CD14-positive monocyte (primary cell): ENCODE data around the gene ZGPAT. TPM values are rescaled to one million over a fixed set of nuclear protein-coding genes. Genes with fewer than 3 reads are reported as not detected.

Experiments used
- DNase-seq, 3 donors: peaks; one replicate each; pipeline ENCODE4 v3.0.0-alpha.2; 2011 to 2022
- H2AFZ ChIP-seq: 2 replicates; pipeline ENCODE4 v1.6.0; 2012; ENCODE audit warnings: mild to moderate bottlenecking, low read depth, low read length, inconsistent platforms; ENCODE audit not compliant: insufficient read depth, poor library complexity, severe bottlenecking
- H3K27ac ChIP-seq, 2 donors: 1 replicate in 1 of 2; 2 replicates in 1 of 2; pipeline ENCODE4 v1.5.1; 2012 to 2013; ENCODE audit warnings: low read length in 2 of 2, control low read depth in 1 of 2, inconsistent platforms in 1 of 2, low read depth in 1 of 2, mild to moderate bottlenecking in 1 of 2
- H3K27me3 ChIP-seq, 2 donors: one replicate each; pipeline versions ENCODE4 v1.6.0 to v1.6.1; 2011 to 2013; ENCODE audit warnings: low read length in 2 of 2; ENCODE audit not compliant: control insufficient read depth in 2 of 2, insufficient read depth in 2 of 2
- H3K36me3 ChIP-seq, 2 donors: replicated peaks in 1 of 2; 1 replicate in 1 of 2; 2 replicates in 1 of 2; pipeline versions ENCODE4 v1.5.1 to v1.6.1; 2012 to 2013; ENCODE audit warnings: low read length in 2 of 2, control low read depth in 1 of 2, inconsistent platforms in 1 of 2, mild to moderate bottlenecking in 1 of 2; ENCODE audit not compliant: insufficient read depth in 2 of 2, control insufficient read depth in 1 of 2
- H3K4me1 ChIP-seq, 2 donors: 1 replicate in 1 of 2; 2 replicates in 1 of 2; pipeline versions ENCODE4 v1.5.1 to v1.6.1; 2012 to 2013; ENCODE audit warnings: low read length in 2 of 2, control low read depth in 1 of 2, inconsistent platforms in 1 of 2, mild to moderate bottlenecking in 1 of 2, moderate library complexity in 1 of 2; ENCODE audit not compliant: insufficient read depth in 2 of 2, control insufficient read depth in 1 of 2
- H3K4me2 ChIP-seq: replicated peaks from 2 replicates; pipeline ENCODE3; 2012; ENCODE audit warnings: low read length, moderate library complexity, mild to moderate bottlenecking; ENCODE audit not compliant: poor library complexity, severe bottlenecking; ENCODE audit errors: extremely low read depth
- H3K4me3 ChIP-seq, 3 experiments: fragments of 200-600 bp in 1 of 3; sonication (generic) in 1 of 3; replicated peaks in 1 of 3; 1 replicate in 2 of 3; 2 replicates in 1 of 3; pipeline ENCODE4 v1.5.1; 2011 to 2013; ENCODE audit warnings: low read length in 3 of 3, mild to moderate bottlenecking in 3 of 3, control low read depth in 2 of 3, low read depth in 2 of 3, inconsistent platforms in 1 of 3, moderate library complexity in 1 of 3
- H3K79me2 ChIP-seq: 2 replicates; pipeline ENCODE4 v1.6.0; 2012; ENCODE audit warnings: mild to moderate bottlenecking, control low read depth, inconsistent platforms, low read length, moderate library complexity; ENCODE audit not compliant: insufficient read depth
- H3K9ac ChIP-seq: 2 replicates; pipeline ENCODE4 v1.6.0; 2017; ENCODE audit warnings: low read length, mild to moderate bottlenecking; ENCODE audit not compliant: insufficient read depth, poor library complexity, severe bottlenecking
- H3K9me3 ChIP-seq, 2 donors: replicated peaks in 1 of 2; 1 replicate in 1 of 2; 2 replicates in 1 of 2; pipeline versions ENCODE4 v1.5.1 to v1.6.1; 2012 to 2013; ENCODE audit warnings: low read length in 2 of 2, control low read depth in 1 of 2; ENCODE audit not compliant: control insufficient read depth in 1 of 2, insufficient read depth in 1 of 2
- H4K20me1 ChIP-seq: 2 replicates; pipeline ENCODE4 v1.6.0; 2012; ENCODE audit warnings: mild to moderate bottlenecking, low read length, control low read depth, moderate library complexity; ENCODE audit not compliant: insufficient read depth
- H3K27ac Mint-ChIP-seq, 7 donors: one replicate each; pipeline ENCODE4 v1.8.0; 2020; ENCODE audit warnings: mild to moderate bottlenecking in 7 of 7, mixed read lengths in 7 of 7, moderate library complexity in 6 of 7, inconsistent platforms in 2 of 7
- H3K27me3 Mint-ChIP-seq, 3 donors: one replicate each; pipeline ENCODE4 v1.8.0; 2021 to 2022; ENCODE audit warnings: low read depth in 3 of 3, mild to moderate bottlenecking in 3 of 3, mixed read lengths in 3 of 3, moderate library complexity in 3 of 3, inconsistent platforms in 1 of 3
- H3K36me3 Mint-ChIP-seq, 2 donors: one replicate each; pipeline ENCODE4 v1.8.0; 2020; ENCODE audit warnings: mixed read lengths in 2 of 2, inconsistent platforms in 1 of 2, mild to moderate bottlenecking in 1 of 2
- H3K4me1 Mint-ChIP-seq: one replicate; pipeline ENCODE4 v1.8.0; 2020; ENCODE audit warnings: mild to moderate bottlenecking, mixed read lengths
- H3K4me3 Mint-ChIP-seq, 2 donors: one replicate each; pipeline ENCODE4 v1.8.0; 2020; ENCODE audit warnings: mild to moderate bottlenecking in 2 of 2, mixed read lengths in 2 of 2, moderate library complexity in 1 of 2
- H3K9me3 Mint-ChIP-seq, 7 donors: one replicate each; pipeline ENCODE4 v1.8.0; 2020 to 2022; ENCODE audit warnings: mixed read lengths in 7 of 7, mild to moderate bottlenecking in 6 of 7, moderate library complexity in 6 of 7, inconsistent platforms in 2 of 7
- WGBS: methylation state at CpG from one replicate; pipeline ENCODE4 v1.1.5; 2013; ENCODE audit warnings: missing lambda C conversion rate; ENCODE audit not compliant: insufficient coverage; 5-methylcytosine and 5-hydroxymethylcytosine counted together
- intact Hi-C, 2 donors: fragments of 100-400 bp; cut with micrococcal nuclease; formaldehyde crosslinking; loops; one replicate each; pipeline versions ENCODE4 v1.15.0 to v1.15.1; 2023
- polyA plus RNA-seq, 3 donors: library from polyadenylated mRNA; depleted of rRNA in 1 of 3; unstranded in 2 of 3; stranded (reverse) in 1 of 3; fragments of 300-500 nt in 2 of 3; fragments of >200 nt in 1 of 3; fragmentation: Illumina TruSeq in 2 of 3; gene quantifications; 1 replicate in 2 of 3; 2 replicates in 1 of 3; pipeline ENCODE4 v1.2.3, GENCODE V29; 2012 to 2021
- TF ChIP-seq, protein P1 (sequence below): fragments of 200-600 bp; IDR thresholded peaks from one replicate; pipeline ENCODE4 v1.8.0; 2022; ENCODE audit warnings: antibody characterized with exemption, mild to moderate bottlenecking

Gene ZGPAT
- polyA plus RNA-seq, 3 donors, result 24.2 to 58.6 (median 28.3) TPM

DNA sequence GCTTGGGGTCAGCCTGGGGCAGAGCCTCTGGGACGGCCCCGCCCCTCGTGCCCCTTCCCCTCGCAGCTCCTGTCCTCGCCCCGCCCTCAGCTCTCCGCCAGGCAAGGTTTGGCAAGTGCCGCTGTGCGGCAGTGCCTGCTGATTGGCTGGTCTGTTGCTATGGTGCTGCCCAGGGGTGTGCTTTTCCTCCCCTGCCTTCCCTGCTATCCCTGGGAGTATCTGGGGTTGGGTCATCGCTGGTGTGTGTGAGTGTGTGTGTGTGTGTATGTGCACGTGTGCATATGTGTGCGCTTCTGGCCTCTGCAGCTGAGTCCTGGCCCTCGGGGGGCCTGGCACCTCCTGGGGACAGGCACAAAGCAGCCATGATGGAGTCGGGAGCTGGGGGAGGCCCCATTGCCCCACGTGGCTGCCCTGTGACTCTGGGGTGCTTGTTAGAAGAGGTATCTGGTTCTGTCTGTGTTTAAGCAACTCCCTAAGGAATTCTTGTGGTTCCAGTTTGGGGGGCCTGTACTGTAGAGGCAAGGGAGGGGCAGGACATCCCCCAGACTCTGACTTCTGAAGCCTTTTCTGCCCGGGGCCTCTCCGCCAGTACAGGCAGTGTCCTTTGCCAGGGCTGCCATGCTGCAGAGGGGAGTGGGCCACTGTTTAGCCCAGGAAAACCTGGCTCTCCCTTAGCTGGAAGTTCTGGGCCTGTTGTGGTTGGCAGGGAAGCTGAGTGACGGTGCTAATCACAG is 42.8 kb upstream of the ZGPAT start:
- H3K9ac ChIP-seq, result no peak overlapping the region
- intact Hi-C loops, result no loop called here
- Mint-ChIP-seq H3K9me3 (no peaks in the 10 kb centered on the region), H3K36me3 (peaks cover 70 to 86% of the 10 kb centered on the region in 2 donors), H3K27me3 (peaks cover 0 to 1% (median 0%) of the 10 kb centered on the region in 3 donors), H3K27ac (peak overlapping the region in 1 of 7 donors; percentile 54), H3K4me1 (peaks cover 3% of the 10 kb centered on the region), H3K4me3 (no peak overlapping the region)
- peaks cover 62 to 88% of the 10 kb centered on the region in 2 donors for H3K36me3 ChIP-seq
- no peak overlapping the region for H2AFZ ChIP-seq
- no peak overlapping the region for H3K4me3 ChIP-seq
- H3K27me3 ChIP-seq, result no peaks in the 10 kb centered on the region
- H3K27ac ChIP-seq, result no peak overlapping the region
- no peaks in the 10 kb centered on the region for H3K79me2 ChIP-seq
- H3K4me2 ChIP-seq, result no peak overlapping the region
- no peaks in the 10 kb centered on the region for H3K9me3 ChIP-seq
- WGBS, result 84% methylated on average over 13 of the region's 18 CpGs
- H3K4me1 ChIP-seq, result no peaks in the 10 kb centered on the region
- DNase-seq, result no peak
- TF ChIP-seq, protein P1, sequence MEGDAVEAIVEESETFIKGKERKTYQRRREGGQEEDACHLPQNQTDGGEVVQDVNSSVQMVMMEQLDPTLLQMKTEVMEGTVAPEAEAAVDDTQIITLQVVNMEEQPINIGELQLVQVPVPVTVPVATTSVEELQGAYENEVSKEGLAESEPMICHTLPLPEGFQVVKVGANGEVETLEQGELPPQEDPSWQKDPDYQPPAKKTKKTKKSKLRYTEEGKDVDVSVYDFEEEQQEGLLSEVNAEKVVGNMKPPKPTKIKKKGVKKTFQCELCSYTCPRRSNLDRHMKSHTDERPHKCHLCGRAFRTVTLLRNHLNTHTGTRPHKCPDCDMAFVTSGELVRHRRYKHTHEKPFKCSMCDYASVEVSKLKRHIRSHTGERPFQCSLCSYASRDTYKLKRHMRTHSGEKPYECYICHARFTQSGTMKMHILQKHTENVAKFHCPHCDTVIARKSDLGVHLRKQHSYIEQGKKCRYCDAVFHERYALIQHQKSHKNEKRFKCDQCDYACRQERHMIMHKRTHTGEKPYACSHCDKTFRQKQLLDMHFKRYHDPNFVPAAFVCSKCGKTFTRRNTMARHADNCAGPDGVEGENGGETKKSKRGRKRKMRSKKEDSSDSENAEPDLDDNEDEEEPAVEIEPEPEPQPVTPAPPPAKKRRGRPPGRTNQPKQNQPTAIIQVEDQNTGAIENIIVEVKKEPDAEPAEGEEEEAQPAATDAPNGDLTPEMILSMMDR, result no peak
- no peaks in the 10 kb centered on the region for H4K20me1 ChIP-seq

DNA sequence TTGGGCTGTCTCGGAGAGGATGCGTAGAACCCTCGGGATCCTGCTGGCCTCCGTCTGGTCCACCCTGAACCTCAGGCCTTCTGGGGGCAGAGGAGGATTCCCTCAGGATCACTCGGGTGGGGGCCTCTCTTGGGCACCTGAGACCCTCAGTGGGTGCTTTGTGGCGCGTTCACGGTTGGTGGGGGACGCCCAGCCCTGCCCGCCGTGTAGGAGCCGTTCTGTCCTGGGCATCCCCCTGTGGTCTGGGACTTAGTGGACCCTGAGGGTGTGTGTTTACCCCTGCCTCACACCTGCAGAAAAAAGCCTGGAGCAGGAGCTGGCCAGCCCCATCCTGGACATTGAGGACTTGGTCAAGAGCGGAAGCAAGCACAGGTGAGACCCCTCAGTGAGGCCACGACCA is 42.1 kb upstream of the ZGPAT start:
- Histone ChIP-seq H3K4me1 (no peaks in the 10 kb centered on the region), H3K27ac (no peak overlapping the region), H3K27me3 (no peaks in the 10 kb centered on the region), H4K20me1 (no peaks in the 10 kb centered on the region), H3K9ac (no peak overlapping the region), H3K36me3 (peaks cover 62 to 82% of the 10 kb centered on the region in 2 donors), H3K9me3 (no peaks in the 10 kb centered on the region), H2AFZ (no peak overlapping the region), H3K4me2 (no peak overlapping the region), H3K4me3 (no peak overlapping the region), H3K79me2 (no peaks in the 10 kb centered on the region)
- peaks cover 0 to 1% (median 0%) of the 10 kb centered on the region in 3 donors for H3K27me3 Mint-ChIP-seq
- H3K4me1 Mint-ChIP-seq, result no peaks in the 10 kb centered on the region
- 98% methylated on average over 8 of the region's 14 CpGs for WGBS
- peaks cover 67 to 84% of the 10 kb centered on the region in 2 donors for H3K36me3 Mint-ChIP-seq
- TF ChIP-seq, protein P1, result no peak
- DNase-seq, result no peak
- H3K4me3 Mint-ChIP-seq, result no peak overlapping the region
- H3K9me3 Mint-ChIP-seq, result no peaks in the 10 kb centered on the region
- intact Hi-C loops, result no loop called here
- H3K27ac Mint-ChIP-seq, result peak overlapping the region in 1 of 7 donors; percentile 40
